Gastrocnemius medialis (tissue), 4 donors: ENCODE results near the gene MRC2. TPM values are rescaled to one million over a fixed set of nuclear protein-coding genes. Genes with fewer than 3 reads are reported as not detected.

ENCODE experiments used
- ATAC-seq, 2 donors: fragments of 150-250 bp; one replicate each; pipeline ENCODE4 v1.9.1; 2016
- DNase-seq, 2 donors: peaks; one replicate each; pipeline ENCODE4 v3.0.0-alpha.2; 2019
- H3K27ac ChIP-seq, 4 donors: fragments of 200-600 bp; sonication (generic); 1 replicate in 1 of 4; 2 replicates in 3 of 4; pipeline ENCODE4 v1.5.1; 2016 to 2018; ENCODE audit warnings: mild to moderate bottlenecking in 2 of 4, moderate library complexity in 1 of 4
- H3K27me3 ChIP-seq, 3 donors: fragments of 200-600 bp; sonication (generic) in 2 of 3; 1 replicate in 1 of 3; 2 replicates in 2 of 3; pipeline versions ENCODE4 v1.5.1 to v1.6.0; 2016 to 2019; ENCODE audit warnings: mild to moderate bottlenecking in 1 of 3, moderate library complexity in 1 of 3
- H3K36me3 ChIP-seq, 2 donors: fragments of 200-600 bp; sonication (generic) in 1 of 2; one replicate each; pipeline ENCODE4 v1.5.1; 2017 to 2018
- H3K4me1 ChIP-seq, 2 donors: fragments of 200-600 bp; sonication (generic) in 1 of 2; one replicate each; pipeline ENCODE4 v1.5.1; 2016 to 2017; ENCODE audit warnings: mild to moderate bottlenecking in 2 of 2
- H3K4me3 ChIP-seq, 4 donors: fragments of 200-600 bp; sonication (generic) in 3 of 4; 1 replicate in 1 of 4; 2 replicates in 3 of 4; pipeline ENCODE4 v1.5.1; 2016 to 2019; ENCODE audit warnings: mild to moderate bottlenecking in 2 of 4
- H3K9me3 ChIP-seq, 3 donors: fragments of 200-600 bp; sonication (generic) in 2 of 3; 1 replicate in 1 of 3; 2 replicates in 2 of 3; pipeline ENCODE4 v1.5.1; 2016 to 2019
- POLR2A ChIP-seq, 2 donors: fragments of 450-650 bp; IDR thresholded peaks; one replicate each; pipeline ENCODE4 v1.6.1; 2017; ENCODE audit warnings: antibody characterized with exemption in 2 of 2, mild to moderate bottlenecking in 2 of 2, moderate library complexity in 2 of 2
- in situ Hi-C, 4 donors: fragments of 200-750 bp; cut with MboI; loops; one replicate each; pipeline versions ENCODE4 v1.15.0 to v1.8.0; 2017; ENCODE audit warnings: low sequenced_read_pairs in 4 of 4
- intact Hi-C: fragments of 100-400 bp; cut with DNase I; formaldehyde crosslinking; loops from one replicate; pipeline ENCODE4 v1.15.1; 2023; ENCODE audit warnings: low total_unique reads
- total RNA-seq, 4 donors: library from RNA; depleted of rRNA; stranded (reverse); fragments of >200 nt; gene quantifications; one replicate each; pipeline versions ENCODE4 v1.1.0 to v1.2.3, GENCODE V29; 2016
- TF ChIP-seq, protein P1 (sequence below), 5 experiments: fragments of 450-650 bp in 3 of 5; fragments of 200-600 bp in 2 of 5; sonication (generic) in 2 of 5; IDR thresholded peaks in 4 of 5; conservative IDR thresholded peaks in 1 of 5; 1 replicate in 4 of 5; 2 replicates in 1 of 5; pipeline ENCODE4 v1.5.1; 2016 to 2019; ENCODE audit warnings: antibody characterized with exemption in 5 of 5, mild to moderate bottlenecking in 3 of 5, moderate library complexity in 3 of 5

Gene MRC2
- total RNA-seq, 4 donors from 2014 or later: 4.8 to 15.0 (median 5.5) TPM

DNA sequence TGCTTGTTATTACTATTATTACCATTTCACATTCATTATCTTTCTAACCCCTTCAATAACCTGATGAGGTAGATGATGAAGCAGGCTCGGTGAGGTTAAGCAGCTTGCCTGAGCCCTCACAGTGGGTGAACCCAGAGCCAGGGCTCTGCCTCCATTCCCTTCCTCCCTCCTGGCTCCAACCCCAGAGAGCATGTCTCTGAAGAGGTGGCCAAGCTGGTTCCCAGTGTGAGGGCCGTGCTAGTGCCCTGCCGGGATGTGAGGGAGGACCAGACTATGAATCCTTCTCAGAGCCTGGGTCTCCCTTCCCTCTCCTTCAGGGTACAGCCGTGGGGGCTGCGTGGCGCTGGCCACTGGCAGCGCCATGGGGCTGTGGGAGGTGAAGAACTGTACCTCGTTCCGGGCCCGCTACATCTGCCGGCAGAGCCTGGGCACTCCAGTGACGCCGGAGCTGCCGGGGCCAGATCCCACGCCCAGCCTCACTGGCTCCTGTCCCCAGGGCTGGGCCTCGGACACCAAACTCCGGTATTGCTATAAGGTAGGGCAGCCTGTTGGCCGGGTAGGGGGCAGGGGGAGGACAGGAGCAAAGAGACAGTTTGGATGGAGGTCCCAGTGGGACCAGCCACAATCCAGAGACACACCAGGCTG is 49.6 kb downstream of the MRC2 start:
- TF ChIP-seq, protein P1, sequence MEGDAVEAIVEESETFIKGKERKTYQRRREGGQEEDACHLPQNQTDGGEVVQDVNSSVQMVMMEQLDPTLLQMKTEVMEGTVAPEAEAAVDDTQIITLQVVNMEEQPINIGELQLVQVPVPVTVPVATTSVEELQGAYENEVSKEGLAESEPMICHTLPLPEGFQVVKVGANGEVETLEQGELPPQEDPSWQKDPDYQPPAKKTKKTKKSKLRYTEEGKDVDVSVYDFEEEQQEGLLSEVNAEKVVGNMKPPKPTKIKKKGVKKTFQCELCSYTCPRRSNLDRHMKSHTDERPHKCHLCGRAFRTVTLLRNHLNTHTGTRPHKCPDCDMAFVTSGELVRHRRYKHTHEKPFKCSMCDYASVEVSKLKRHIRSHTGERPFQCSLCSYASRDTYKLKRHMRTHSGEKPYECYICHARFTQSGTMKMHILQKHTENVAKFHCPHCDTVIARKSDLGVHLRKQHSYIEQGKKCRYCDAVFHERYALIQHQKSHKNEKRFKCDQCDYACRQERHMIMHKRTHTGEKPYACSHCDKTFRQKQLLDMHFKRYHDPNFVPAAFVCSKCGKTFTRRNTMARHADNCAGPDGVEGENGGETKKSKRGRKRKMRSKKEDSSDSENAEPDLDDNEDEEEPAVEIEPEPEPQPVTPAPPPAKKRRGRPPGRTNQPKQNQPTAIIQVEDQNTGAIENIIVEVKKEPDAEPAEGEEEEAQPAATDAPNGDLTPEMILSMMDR (IDR thresholded peaks at IDR 0.05 in 4 of 5, conservative IDR thresholded peaks at IDR 0.05 in 1 of 5): no peak
- TF ChIP-seq POLR2A (IDR thresholded peaks at IDR 0.05): no peak
- H3K4me3 ChIP-seq: no peak overlapping the region
- intact Hi-C loops: no loop called here
- ATAC-seq (no peak), DNase-seq (no peak)
- no peaks in the 10 kb centered on the region for H3K9me3 ChIP-seq
- H3K36me3 ChIP-seq: no peaks in the 10 kb centered on the region
- in situ Hi-C loops: loop anchor here in 1 of 4 donors (25.0 kb wide), 1 partner anchor 835 kb away; the partner anchor contains the start of gene KCNH6
- H3K27me3 ChIP-seq: no peaks in the 10 kb centered on the region
- no peaks in the 10 kb centered on the region for H3K4me1 ChIP-seq
- no peak overlapping the region for H3K27ac ChIP-seq

DNA sequence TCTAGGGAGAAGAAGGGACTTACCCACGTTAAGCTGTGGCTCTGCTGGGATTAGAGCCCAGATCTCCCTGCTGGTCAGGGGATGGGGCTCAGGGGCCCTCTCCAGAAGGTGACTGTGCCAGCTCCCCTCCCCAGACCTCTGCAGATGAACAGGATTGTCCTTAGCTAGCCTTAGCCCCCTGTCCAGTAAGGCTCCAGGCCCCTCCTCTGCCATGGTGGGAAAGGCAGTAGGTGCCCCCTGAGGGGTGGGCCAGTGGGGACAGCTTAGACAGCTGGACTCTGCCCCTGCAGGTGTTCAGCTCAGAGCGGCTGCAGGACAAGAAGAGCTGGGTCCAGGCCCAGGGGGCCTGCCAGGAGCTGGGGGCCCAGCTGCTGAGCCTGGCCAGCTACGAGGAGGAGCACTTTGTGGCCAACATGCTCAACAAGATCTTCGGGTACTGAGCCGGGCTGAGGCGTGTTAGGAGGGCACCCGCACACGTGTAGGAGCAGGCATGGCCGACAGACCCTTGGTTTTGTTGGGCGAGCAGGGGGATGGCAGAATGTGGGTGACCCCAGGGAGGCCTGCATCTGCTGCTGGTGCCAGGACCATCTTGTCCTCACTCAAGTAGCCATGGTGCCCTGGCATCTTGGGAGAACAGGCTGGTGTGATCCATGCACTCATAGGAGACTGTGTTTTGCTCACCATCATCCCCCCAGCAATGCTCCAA is 50.9 kb downstream of the MRC2 start:
- ATAC-seq (no peak), DNase-seq (no peak)
- intact Hi-C loops (no loop called here), in situ Hi-C loops (loop anchor here in 1 of 4 donors (25.0 kb wide), 1 partner anchor 834 kb away; the partner anchor contains the start of gene KCNH6)
- TF ChIP-seq, protein P1 (IDR thresholded peaks at IDR 0.05 in 4 of 5, conservative IDR thresholded peaks at IDR 0.05 in 1 of 5): no peak
- TF ChIP-seq POLR2A (IDR thresholded peaks at IDR 0.05): no peak
- Histone ChIP-seq H3K9me3 (no peaks in the 10 kb centered on the region), H3K27ac (no peak overlapping the region), H3K4me1 (no peaks in the 10 kb centered on the region), H3K36me3 (no peaks in the 10 kb centered on the region), H3K27me3 (no peaks in the 10 kb centered on the region), H3K4me3 (no peak overlapping the region)

DNA sequence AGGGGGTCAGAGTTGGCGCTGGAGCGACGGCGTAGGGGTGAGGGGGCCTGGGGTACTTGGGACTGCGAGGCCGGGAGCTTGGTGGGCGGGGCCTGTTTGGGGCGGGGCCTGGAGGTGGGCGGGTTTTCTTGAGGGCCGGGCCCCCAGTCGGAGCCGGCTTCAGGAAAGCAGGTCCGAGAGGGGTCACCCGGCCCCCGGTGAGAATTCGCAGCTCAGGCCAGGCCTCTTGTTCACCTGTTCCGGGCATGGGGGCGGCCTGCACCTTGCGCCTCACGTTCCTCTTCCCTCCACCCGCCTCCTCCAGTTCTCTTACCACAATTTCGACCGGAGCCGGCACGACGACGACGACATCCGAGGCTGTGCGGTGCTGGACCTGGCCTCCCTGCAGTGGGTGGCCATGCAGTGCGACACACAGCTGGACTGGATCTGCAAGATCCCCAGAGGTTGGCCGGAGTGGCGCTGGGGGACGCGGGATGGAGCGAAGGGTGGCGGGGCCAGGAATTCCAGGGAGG is 52.5 kb downstream of the MRC2 start:
- in situ Hi-C loops (loop anchor here in 1 of 4 donors (25.0 kb wide), 1 partner anchor 832 kb away; the partner anchor contains the start of gene KCNH6), intact Hi-C loops (no loop called here)
- TF ChIP-seq, protein P1 (IDR thresholded peaks at IDR 0.05 in 4 of 5, conservative IDR thresholded peaks at IDR 0.05 in 1 of 5): no peak
- Histone ChIP-seq H3K4me3 (no peak overlapping the region), H3K36me3 (no peaks in the 10 kb centered on the region), H3K4me1 (no peaks in the 10 kb centered on the region), H3K9me3 (no peaks in the 10 kb centered on the region), H3K27ac (no peak overlapping the region), H3K27me3 (no peaks in the 10 kb centered on the region)
- no peak for ATAC-seq
- no peak for DNase-seq

DNA sequence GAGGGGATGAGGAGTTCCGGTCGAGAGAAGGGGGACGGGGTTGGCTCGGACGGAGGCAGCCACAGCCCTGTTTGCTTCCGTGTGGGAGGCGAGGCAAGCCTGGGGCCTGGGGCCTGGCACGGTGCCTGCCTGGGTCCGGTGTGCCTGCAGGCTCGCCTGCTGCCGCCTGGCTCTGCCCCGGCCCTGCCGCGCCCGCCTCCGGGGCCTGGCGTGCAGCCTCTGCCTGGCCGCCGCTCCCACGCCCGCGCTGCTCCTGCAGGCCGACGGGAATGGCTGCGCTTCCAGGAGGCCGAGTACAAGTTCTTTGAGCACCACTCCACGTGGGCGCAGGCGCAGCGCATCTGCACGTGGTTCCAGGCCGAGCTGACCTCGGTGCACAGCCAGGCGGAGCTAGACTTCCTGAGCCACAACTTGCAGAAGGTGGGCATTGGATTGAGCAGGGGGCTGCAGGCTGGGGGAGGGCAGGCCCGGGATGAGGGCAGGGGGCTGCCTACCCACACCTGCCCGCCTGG is 53.1 kb downstream of the MRC2 start:
- intact Hi-C loops: no loop called here
- in situ Hi-C loops: loop anchor here in 1 of 4 donors (25.0 kb wide), 1 partner anchor 832 kb away; the partner anchor contains the start of gene KCNH6
- ATAC-seq: no peak

More for the DNA sequence above, 53.1 kb downstream of the MRC2 start:
- no peak for DNase-seq
- Histone ChIP-seq H3K27me3 (no peaks in the 10 kb centered on the region), H3K4me1 (no peaks in the 10 kb centered on the region), H3K36me3 (no peaks in the 10 kb centered on the region), H3K27ac (no peak overlapping the region), H3K9me3 (no peaks in the 10 kb centered on the region), H3K4me3 (no peak overlapping the region)
- no peak for TF ChIP-seq POLR2A (IDR thresholded peaks at IDR 0.05)
- TF ChIP-seq, protein P1 (IDR thresholded peaks at IDR 0.05 in 4 of 5, conservative IDR thresholded peaks at IDR 0.05 in 1 of 5): no peak
